Right forelimb (tissue), 1 donor: ENCODE data around the gene MOG.

Experiments used
- DNase-seq: peaks from one replicate; pipeline ENCODE4 v3.0.0-alpha.2; 2018

MOG gene

DNA sequence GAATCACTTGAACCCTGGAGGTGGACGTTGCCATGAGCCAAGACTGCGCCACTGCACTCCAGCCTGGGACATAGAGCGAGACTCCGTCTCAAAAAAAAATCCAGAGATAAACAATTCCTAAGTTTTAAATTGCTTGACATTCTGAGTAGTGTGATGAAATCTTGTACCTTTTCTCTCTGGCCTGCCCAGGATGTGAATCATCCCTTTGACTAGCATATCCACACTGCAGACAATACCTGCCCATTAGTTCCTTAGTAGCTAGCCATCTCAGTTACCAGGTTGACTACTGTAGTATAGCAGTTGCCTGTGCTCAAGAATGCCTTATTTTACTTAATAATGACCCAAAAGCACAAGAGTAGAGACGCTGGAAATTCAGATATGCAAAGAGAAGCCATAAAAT is 21.2 kb downstream of the MOG start:
- DNase-seq, result no peak

DNA sequence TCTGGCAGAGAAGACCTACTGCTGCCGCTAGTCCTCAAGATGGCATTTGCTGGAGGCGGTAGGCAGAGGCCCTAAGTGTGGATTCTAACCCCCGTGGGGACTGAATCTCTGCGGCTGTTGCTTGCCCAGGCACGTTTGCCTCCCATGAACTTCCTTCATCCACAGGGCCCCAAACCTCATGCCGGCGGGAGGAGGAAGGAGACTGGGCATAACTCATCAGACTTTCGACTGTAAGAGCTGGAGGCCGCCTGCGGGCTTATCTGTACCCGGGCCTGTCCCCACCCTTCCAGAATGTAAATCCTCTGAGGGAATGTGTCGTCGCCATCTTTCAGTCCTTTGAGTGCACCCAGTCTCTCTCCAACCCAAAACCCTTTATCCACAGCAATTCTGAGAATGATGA is 23.1 kb downstream of the MOG start:
- DNase-seq, result no peak

DNA sequence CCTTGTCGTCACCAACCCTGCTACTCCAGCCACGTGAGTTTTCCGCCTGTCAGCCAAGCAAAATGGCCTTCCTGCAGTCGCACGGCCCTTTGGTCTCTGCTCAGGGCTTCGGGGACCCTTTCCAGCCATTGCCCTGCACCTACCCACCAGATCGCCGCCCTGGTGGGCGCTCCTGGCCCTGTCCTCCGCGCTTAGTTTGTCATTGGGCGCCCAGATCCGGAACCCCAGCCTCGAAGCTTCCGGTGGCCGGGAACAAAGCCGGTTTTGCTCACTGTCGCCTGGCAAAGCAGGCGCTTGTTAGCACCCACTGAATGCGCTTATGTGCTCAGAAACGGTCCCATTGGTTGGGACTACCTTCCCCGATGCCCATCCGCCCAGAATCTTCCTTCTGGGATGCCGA is 23.5 kb downstream of the MOG start:
- DNase-seq, result no peak

DNA sequence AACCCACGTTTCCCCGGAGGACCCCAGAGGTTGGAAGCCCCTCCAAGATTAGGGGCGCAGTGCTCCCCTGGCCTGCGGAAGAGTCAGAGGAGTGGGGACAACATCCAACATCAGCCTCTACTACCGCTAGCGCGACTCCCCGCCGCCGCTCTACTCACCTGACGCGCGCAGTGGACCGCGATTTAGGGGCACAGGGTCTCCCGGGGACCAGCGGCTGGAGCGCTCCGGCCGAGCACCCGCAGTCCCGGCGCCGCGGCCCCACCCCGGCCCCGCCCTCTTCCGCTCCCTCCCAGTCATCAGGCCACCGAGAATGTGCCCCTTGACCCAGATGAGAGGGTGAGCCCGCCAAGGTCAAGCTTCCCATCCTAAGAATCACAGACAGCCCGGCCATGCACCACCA is 24.0 kb downstream of the MOG start, which contains the start of gene ZFP57:
ZFP57 (minus strand) TSS at position 249 of the 400 bp plus-strand sequence. CDS start 4,149 bp downstream, outside the sequence.
- no peak for DNase-seq

DNA sequence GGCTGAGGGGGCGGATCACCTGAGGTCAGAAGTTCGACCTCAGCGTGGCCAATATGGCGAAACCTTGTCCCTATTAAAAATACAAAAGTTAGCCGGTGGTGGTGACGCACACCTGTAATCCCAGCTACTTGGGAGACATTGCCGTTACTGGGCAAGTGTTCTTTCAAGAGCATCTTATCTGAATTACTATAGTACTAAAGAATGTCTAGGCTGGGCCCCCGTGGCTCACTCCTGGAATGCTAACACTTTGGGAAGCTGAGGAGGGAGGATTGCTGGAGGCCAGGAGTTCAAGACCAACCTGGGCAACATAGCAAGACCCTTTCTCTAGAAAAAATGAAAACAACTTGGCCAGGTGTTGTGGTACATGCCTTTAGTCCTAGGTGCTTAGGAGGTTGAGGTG is 24.9 kb downstream of the MOG start:
- DNase-seq, result no peak

DNA sequence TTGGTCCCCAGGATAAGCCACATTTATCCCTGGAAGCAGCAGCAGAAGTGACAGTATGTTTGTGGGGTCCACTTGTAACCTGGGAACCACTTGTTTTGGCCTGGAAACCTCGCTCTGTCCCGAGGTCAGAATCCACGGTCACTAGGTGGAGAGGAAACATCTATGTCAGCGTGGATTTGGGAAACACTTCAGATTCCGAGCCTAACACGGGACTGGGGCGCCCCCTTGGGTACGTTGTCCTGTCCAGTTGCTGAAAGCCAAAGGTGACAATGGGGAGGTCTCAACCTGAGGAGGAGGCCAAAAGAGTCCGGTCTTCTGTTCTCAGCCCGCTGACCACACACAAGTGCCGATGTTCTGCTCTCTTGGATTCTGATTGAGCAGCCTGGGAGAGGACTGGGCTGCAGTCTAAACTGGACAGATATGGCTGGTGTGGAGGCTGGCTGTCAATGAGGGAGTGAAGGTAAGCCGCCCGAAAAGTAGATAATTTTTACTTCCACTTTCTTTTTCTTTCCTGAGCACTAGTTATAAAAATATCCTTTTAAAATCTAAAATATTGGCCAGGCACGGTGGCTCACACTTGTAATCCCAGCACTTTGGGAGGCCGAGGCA is 28.9 kb downstream of the MOG start:
- DNase-seq, result no peak

DNA sequence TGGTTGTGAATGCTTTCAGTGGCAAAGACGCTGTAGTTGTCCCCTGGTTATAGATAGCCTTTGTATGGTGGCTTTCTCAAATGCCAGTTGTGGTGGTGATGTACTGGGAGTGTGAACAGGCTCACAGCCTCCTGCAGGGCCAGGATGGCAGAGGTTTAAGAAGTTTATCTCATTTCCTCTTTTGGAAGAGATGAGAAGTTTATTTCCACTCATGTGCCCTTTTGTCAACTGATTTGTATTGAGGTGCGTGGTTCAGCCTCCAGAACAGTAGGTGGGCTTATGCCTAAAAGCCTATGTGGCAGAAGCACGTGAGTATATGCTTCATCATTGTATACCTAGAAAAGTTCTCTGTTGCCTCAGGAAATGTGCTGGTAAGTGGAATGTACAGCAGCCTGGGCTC is 37.7 kb downstream of the MOG start:
- no peak for DNase-seq

DNA sequence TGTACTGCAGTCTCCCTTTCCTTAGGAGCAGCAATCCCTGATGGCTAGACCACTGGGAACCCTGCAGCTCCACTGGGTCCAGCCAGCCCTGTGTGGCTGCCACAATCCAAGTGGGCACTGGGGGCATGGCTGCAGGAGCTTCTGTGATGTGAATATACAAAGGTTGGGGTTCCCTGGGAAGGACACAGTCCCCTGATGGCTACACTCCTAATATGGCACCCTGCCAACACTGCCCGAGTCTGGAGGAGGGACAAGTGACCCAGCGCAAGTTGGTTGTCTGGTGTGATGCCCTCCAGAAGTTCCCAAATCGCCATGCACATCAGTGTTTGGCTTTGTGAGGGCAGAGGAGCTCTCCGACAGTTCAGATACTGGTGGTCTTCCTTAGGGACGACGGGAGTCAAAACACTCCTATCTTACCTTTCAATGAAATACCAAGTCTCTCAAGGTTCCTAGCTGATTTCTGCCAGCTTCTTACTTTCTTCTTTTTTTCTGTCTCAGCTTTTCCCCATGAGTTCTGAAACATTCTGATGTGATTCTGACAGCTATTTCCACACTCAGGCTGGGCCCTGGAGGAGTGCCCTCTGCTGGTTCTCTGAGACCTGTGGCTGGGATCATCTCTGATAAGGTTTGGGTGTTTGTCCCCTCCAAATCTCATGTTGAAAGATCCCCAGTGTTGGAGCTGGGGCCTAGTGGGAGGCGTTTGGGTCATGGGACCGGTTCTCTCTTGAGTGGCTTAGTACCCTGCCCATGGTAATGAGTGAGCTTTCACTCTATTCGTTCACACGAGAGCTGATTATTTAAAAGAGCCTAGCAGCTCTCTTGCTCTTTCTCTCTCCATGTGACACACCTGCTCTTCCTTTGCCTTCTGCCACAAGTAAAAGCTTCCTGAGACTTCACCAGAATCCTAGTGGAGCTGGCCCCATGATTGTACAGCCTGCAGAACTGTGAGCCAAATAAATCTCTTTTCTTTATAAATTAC is 39.5 kb downstream of the MOG start:
- no peak for DNase-seq

DNA sequence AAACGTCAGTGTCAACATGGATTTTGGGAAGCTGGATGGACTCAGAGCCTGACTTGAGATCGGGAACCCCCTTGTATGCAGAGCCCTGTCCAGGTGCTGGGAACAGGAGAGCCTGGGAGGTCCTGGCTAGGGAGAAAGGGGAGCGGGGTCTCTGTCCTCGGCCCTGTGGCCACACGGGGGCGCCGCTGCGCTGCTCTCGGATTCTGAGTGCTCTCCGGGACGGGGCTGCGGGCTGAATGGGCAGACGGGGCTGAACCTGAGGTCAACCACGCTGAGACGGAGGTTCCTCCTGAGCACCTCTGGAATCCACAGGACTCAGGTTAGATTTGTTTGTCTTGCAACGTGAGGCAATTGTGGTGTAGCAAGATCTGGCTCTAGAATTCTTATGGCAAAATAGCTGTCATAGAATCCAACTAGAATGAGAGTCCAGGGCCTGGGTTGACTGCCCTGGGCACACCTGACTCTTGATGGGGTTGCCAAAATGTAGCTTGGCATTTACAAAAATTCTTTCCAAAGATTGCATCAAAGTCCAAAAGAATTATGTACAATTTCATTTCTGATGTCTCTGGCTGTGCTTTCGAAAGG is 45.7 kb downstream of the MOG start:
- DNase-seq, result peak; percentile 64

DNA sequence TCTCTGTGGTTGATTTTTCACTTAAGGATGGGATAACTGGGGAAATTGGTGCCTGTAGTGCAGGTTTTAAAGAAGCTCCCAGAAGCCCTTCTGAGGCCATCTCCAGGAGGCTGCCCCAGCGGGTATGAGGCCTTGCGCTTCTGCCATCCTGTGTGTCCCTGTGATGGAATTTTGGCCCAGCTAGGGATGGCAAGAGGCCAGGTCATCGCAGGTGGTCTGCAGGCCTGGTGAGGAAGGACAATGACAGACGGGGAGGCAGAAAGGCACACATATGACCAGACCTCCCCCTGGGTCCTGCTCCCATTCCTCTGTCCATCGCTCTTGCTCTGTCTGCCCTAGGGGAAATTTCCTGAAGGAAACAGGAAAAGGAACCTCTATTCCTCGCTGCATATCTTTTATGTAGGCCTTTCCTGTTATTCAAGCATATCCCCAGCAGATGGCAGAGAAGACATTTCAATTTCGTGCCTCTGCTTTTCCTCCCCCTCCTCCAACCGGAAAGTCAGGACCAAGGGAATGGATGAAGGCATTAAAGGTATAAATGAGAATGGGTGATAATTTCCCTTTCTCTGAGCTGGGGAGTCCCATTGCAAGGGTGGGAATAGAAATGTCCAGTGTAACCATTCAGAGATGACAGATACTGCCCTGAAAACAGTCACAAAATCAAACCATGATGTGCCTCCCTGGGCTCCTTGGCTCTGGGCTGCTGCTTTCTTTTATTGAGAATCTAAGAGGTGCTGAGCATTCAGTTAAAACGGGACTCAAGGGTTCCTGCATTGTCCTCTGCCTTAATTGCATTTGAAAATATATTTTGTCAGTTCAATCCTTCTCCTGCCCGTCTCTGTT is 48.7 kb downstream of the MOG start:
- no peak for DNase-seq

DNA sequence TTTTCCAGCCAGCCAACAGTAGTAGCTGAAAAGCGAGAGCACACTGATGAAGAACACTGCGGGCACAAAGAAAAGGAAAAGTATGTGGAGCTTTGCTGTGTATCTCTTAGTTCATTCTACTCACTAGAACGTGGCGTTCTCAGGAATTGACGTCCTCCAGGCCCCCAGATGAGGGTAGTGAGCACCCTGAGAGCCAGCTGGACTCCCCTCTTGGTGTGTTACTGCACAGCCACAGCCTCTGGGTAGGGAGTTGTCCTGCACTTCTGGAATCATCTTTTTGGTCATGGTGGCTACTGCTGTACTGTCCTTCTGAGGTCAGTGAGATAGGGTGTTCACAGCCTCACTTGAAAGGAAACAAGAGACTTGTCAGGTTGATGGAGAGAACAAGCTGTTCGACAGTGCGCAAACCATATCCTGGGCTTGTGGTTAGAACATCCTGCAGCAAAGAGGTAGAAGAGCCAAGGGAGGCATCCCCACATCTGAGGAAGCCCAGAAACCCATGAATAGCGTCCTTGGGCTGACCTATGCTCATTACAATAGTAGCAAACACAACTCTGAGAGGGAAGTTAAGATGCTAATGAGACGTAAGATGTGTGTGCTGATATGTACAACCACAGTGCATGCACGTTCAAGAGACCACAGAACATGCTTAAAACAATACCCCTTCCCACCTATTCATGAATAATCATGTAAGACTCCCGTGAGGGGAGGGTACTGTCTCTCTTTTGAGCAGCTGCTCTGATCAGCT is 51.7 kb downstream of the MOG start:
- DNase-seq, result no peak

DNA sequence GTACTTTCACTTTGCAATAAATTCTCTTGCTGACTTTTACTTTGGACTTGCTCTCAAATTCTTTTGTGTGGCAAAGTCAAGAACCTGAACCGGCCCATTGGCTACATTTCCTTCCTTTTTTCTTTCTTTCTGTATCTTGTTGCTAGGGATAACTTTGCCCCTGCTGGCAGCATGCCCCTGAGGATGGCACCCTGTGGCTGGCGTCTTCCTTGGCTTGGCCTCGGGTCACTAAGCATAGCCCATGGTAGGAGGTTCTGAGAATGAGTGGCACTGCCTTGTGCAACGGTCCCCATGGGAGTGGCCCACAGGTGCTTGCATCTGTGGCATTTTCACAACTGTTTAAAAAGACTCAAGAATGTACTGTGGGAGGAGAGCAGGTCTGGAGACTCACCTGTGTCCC is 52.3 kb downstream of the MOG start:
- no peak for DNase-seq

DNA sequence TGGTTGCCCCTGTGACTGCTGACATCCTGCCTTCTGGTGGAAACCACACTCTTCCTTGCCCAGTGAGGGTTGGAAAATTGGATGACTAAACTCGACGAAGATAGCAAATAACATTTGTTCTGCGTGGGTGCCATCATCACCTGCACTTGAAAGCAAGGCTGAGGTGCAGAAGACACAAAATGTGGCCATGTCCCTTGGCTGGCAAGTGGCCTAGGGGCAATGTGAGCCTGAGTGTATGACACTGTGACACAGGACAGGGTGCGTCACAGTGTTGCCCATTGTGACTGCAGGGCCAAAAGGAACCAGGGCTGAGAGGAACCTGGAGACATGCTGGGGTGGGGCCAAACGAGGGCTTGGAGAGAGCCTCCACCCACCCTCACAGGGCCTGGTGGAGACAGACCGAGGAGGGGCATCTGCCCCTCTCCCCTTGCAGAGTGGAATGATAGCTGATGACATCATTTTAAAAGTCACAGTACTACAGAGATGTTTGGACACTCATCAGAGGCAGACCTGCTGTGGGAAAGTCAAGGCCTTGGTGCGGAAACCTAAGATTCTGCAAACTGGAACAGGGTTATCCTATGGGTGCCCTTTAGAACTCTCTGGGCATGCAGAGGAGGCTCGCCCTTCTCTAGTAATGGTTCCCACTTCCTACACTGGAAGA is 53.5 kb downstream of the MOG start:
- DNase-seq, result no peak

DNA sequence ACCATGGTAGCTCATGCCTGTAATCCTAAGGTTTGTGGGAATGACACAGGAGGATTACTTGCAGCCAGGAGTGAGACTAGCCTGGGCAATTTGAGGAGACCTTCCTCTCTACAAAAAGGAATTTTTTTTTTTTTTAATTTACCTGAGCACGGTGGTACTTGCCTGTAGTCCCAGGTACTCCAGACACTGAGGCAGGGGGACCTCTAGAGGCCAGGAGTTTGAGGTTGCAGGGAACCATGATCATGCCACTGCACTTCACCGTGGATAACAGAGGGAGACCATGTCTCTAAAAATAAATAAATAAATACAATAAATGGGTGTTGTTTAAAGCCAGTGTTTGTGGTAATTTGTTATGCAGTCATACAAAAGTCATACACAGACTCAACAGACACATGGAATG is 64.0 kb downstream of the MOG start:
- DNase-seq, result no peak
